ENCODE data around the gene TNN.

GRCh38 chr1:175088525-175088951 lies 20.9 kb downstream of the TNN start:
- no peak for TF ChIP-seq CTCF (IDR thresholded peaks at IDR 0.05; ENCODE audit: insufficient read depth, low read length)
- no peak for TF ChIP-seq POLR2AphosphoS5 (IDR thresholded peaks at IDR 0.05; ENCODE audit: low read depth)
- no peak for TF ChIP-seq SPI1 (IDR thresholded peaks at IDR 0.05; ENCODE audit: borderline replicate concordance, low read depth)
- TF ChIP-seq REST (IDR thresholded peaks at IDR 0.05; ENCODE audit: insufficient replicate concordance, low read depth), result no peak

Measured in HL-60 (cell line).